Glomerular visceral epithelial cell (primary cell): ENCODE data around the gene GNG13.
"Not testable (repeated sequence)": the region's sequence is repeated elsewhere in the genome, so short reads cannot be mapped to it uniquely, and the experiment has no call there.

Experiments used
- DNase-seq: peaks from one replicate; pipeline ENCODE4 v3.0.0-alpha.2; 2016; ENCODE audit errors: extremely low spot score

The GNG13 gene

GRCh38 chr16:778447-778846, 22.1 kb downstream of the GNG13 start:
- no peak for DNase-seq

GRCh38 chr16:777826-778225, 22.7 kb downstream of the GNG13 start:
- DNase-seq = peak; percentile 50

- DNase-seq = no peak
These were observed 23.7 kb downstream of the GNG13 start for GRCh38 chr16:776824-777223.

- not testable (repeated sequence) for DNase-seq
These were observed 24.2 kb downstream of the GNG13 start for GRCh38 chr16:776298-776697.

- no peak for DNase-seq
These were observed 25.2 kb downstream of the GNG13 start for GRCh38 chr16:775236-775796.

- DNase-seq = no peak
These were observed 26.2 kb downstream of the GNG13 start for GRCh38 chr16:774086-775001.

GRCh38 chr16:772959-773358, 27.6 kb downstream of the GNG13 start:
- DNase-seq = no peak

GRCh38 chr16:770411-770810, 30.1 kb downstream of the GNG13 start:
- no peak for DNase-seq

GRCh38 chr16:769934-770333, 30.6 kb downstream of the GNG13 start:
- no peak for DNase-seq

- no peak for DNase-seq
These were observed 31.2 kb downstream of the GNG13 start for GRCh38 chr16:769184-769784.

- DNase-seq = no peak
These were observed 32.1 kb downstream of the GNG13 start for GRCh38 chr16:768428-768827.

GRCh38 chr16:767743-768235, 32.7 kb downstream of the GNG13 start:
- no peak for DNase-seq

- no peak for DNase-seq
These were observed 33.5 kb downstream of the GNG13 start for GRCh38 chr16:766820-767640.

- DNase-seq = no peak
These were observed 34.3 kb downstream of the GNG13 start for GRCh38 chr16:766008-766819.

- DNase-seq = no peak
These were observed 35.1 kb downstream of the GNG13 start for GRCh38 chr16:765488-765865.

GRCh38 chr16:764848-765487, 35.6 kb downstream of the GNG13 start:
- no peak for DNase-seq

GRCh38 chr16:764184-764750, 36.3 kb downstream of the GNG13 start:
- DNase-seq = no peak

GRCh38 chr16:763369-764183, 37.0 kb downstream of the GNG13 start:
- DNase-seq = no peak

- DNase-seq = no peak
These were observed 37.8 kb downstream of the GNG13 start for GRCh38 chr16:762595-763268.
